HepG2 (cell line): ENCODE measurements around the gene VKORC1. TPM values are rescaled to one million over a fixed set of nuclear protein-coding genes. Genes with fewer than 3 reads are reported as not detected.

ENCODE experiments used
- GTF3A ChIP-seq: sonication (generic); formaldehyde crosslinking; conservative IDR thresholded peaks from 2 replicates; pipeline ENCODE4 v1.4.0; 2020; ENCODE audit warnings: mild to moderate bottlenecking, missing genetic modification reagents
- HOXA9 ChIP-seq: sonication (generic); formaldehyde crosslinking; IDR thresholded peaks from 2 replicates; pipeline ENCODE4 v1.8.1; 2022; ENCODE audit warnings: missing genetic modification reagents, mild to moderate bottlenecking, moderate library complexity, borderline replicate concordance
- MLLT10 ChIP-seq: sonication (generic); formaldehyde crosslinking; IDR thresholded peaks from 2 replicates; pipeline ENCODE4 v1.4.0; 2020; ENCODE audit warnings: missing genetic modification reagents
- NFAT5 ChIP-seq: sonication (generic); formaldehyde crosslinking; IDR thresholded peaks from 2 replicates; pipeline ENCODE4 v1.4.0; 2020; ENCODE audit warnings: missing genetic modification reagents
- NR2F2 ChIP-seq: IDR thresholded peaks from 2 replicates; pipeline ENCODE4 v1.6.1; 2012; ENCODE audit warnings: low read depth, inconsistent platforms, borderline replicate concordance
- RFX5 ChIP-seq: IDR thresholded peaks from 2 replicates; pipeline ENCODE4 v1.6.1; 2011; ENCODE audit warnings: low read depth, low read length, improper control_type of control experiment
- TBL1XR1 ChIP-seq: fragments of 150-350 bp; IDR thresholded peaks from 2 replicates; pipeline ENCODE4 v1.6.1; 2014; ENCODE audit warnings: borderline replicate concordance, low read length; ENCODE audit not compliant: partially characterized antibody
- ZFP36L2 ChIP-seq: sonication (generic); formaldehyde crosslinking; IDR thresholded peaks from 2 replicates; pipeline ENCODE4 v1.4.0; 2020; ENCODE audit warnings: missing genetic modification reagents
- ZFP37 ChIP-seq: sonication (generic); formaldehyde crosslinking; IDR thresholded peaks from 2 replicates; pipeline ENCODE4 v1.4.0; 2020; ENCODE audit warnings: missing genetic modification reagents, borderline replicate concordance
- ZNF768 ChIP-seq: sonication (generic); formaldehyde crosslinking; IDR thresholded peaks from 2 replicates; pipeline ENCODE4 v1.4.0; 2020; ENCODE audit warnings: missing genetic modification reagents
- ZNF770 ChIP-seq: sonication (generic); formaldehyde crosslinking; IDR thresholded peaks from 2 replicates; pipeline ENCODE4 v1.5.0; 2020; ENCODE audit warnings: mild to moderate bottlenecking, missing genetic modification reagents
- polyA plus RNA-seq, 8 experiments: library from polyadenylated mRNA; depleted of rRNA in 3 of 8; stranded (reverse) in 7 of 8; unstranded in 1 of 8; fragments of >200 nt; fragmentation: Illumina TruSeq in 4 of 8; extraction: Trizol in 4 of 8; gene quantifications; 2 replicates each; pipeline versions ENCODE4 v1.2.1 to v1.2.3, GENCODE V29; 2011 to 2016; ENCODE audit warnings: low read depth in 4 of 8, missing spikeins in 1 of 8, mixed read lengths in 1 of 8; ENCODE audit not compliant: insufficient read depth in 1 of 8
- total RNA-seq, 5 experiments: library from RNA; depleted of rRNA; stranded (reverse); fragments of >200 nt; fragmentation: Illumina TruSeq; extraction: Trizol; gene quantifications; 2 replicates each; pipeline ENCODE4 v1.2.3, GENCODE V29; 2016; ENCODE audit warnings: low read depth in 1 of 5
- TF ChIP-seq, protein P1 (sequence below): sonication (generic); formaldehyde crosslinking; IDR thresholded peaks from one replicate; pipeline ENCODE4 v1.5.1; 2020; ENCODE audit warnings: mild to moderate bottlenecking, missing genetic modification reagents; ENCODE audit errors: not compliant biosample characterization

Gene VKORC1
- total and polyA plus RNA-seq, 2 of the 13 experiments (the other 11 are each of a cell fraction or from before 2014, with no cell fraction given): 141 to 615 TPM

DNA sequence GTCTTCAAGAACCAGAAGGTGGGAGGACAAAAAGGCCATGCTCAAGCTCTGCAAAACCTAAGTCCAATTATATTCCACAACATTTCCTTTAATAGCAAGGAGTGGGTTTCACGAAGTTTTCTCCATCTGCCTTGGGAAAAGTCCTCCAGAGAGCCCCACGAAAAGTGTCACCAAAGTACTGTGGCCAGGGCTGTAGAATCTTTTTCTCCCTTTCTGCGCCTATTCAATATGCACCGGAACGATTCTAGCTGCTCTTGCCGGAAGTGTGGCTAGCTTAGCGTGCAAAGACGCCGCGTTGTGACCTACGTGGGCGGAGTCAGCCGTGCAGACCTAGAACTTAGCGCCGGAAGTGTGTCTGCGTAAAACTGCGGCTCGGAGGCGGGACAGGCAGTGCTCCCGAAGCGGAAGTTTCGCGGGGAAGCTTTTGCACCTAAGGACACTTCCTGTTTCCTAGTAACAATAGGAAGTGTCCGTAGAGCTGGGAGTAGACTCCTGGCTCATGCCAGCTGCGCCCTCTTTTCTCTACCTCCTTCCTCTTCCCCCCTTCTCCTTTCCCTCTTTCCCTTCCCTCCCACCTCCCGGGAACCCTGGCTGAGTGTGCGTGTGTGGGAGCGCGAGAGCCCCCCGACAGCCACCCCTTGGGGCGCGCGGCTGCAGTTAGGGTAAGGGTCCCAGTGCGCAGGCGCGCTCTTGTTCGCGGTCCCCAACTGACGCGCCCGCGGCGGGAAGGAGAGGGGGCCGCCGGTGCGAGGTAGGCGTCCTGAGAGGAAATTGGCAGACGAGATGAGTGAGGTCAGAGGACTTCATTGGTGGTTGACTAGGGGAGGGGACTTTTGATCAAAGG, 20.4 kb downstream of the VKORC1 start, which contains the start of the genes ZNF646 and ZNF668 (continued):
- TF ChIP-seq NFAT5 (CRISPR knock-in tag) (0 out of 2 replicates have a peak, but pooled peaks have one; percentile 13), ZNF768 (CRISPR knock-in tag) (peak; percentile 49; the same call in 1 of the 2 replicates), ZNF770 (CRISPR knock-in tag) (peak; percentile 53), RFX5 (no peak), HOXA9 (CRISPR knock-in tag) (peak; percentile 30; the same call in 1 of the 2 replicates), TBL1XR1 (peak; percentile 45), ZFP36L2 (CRISPR knock-in tag) (no peak), GTF3A (CRISPR knock-in tag) (0 out of 2 replicates have a peak, but pooled peaks have one; percentile 73), MLLT10 (CRISPR knock-in tag) (no peak), NR2F2 (no peak), ZFP37 (peak; percentile 65; the same call in 1 of the 2 replicates)
- TF ChIP-seq, protein P1, sequence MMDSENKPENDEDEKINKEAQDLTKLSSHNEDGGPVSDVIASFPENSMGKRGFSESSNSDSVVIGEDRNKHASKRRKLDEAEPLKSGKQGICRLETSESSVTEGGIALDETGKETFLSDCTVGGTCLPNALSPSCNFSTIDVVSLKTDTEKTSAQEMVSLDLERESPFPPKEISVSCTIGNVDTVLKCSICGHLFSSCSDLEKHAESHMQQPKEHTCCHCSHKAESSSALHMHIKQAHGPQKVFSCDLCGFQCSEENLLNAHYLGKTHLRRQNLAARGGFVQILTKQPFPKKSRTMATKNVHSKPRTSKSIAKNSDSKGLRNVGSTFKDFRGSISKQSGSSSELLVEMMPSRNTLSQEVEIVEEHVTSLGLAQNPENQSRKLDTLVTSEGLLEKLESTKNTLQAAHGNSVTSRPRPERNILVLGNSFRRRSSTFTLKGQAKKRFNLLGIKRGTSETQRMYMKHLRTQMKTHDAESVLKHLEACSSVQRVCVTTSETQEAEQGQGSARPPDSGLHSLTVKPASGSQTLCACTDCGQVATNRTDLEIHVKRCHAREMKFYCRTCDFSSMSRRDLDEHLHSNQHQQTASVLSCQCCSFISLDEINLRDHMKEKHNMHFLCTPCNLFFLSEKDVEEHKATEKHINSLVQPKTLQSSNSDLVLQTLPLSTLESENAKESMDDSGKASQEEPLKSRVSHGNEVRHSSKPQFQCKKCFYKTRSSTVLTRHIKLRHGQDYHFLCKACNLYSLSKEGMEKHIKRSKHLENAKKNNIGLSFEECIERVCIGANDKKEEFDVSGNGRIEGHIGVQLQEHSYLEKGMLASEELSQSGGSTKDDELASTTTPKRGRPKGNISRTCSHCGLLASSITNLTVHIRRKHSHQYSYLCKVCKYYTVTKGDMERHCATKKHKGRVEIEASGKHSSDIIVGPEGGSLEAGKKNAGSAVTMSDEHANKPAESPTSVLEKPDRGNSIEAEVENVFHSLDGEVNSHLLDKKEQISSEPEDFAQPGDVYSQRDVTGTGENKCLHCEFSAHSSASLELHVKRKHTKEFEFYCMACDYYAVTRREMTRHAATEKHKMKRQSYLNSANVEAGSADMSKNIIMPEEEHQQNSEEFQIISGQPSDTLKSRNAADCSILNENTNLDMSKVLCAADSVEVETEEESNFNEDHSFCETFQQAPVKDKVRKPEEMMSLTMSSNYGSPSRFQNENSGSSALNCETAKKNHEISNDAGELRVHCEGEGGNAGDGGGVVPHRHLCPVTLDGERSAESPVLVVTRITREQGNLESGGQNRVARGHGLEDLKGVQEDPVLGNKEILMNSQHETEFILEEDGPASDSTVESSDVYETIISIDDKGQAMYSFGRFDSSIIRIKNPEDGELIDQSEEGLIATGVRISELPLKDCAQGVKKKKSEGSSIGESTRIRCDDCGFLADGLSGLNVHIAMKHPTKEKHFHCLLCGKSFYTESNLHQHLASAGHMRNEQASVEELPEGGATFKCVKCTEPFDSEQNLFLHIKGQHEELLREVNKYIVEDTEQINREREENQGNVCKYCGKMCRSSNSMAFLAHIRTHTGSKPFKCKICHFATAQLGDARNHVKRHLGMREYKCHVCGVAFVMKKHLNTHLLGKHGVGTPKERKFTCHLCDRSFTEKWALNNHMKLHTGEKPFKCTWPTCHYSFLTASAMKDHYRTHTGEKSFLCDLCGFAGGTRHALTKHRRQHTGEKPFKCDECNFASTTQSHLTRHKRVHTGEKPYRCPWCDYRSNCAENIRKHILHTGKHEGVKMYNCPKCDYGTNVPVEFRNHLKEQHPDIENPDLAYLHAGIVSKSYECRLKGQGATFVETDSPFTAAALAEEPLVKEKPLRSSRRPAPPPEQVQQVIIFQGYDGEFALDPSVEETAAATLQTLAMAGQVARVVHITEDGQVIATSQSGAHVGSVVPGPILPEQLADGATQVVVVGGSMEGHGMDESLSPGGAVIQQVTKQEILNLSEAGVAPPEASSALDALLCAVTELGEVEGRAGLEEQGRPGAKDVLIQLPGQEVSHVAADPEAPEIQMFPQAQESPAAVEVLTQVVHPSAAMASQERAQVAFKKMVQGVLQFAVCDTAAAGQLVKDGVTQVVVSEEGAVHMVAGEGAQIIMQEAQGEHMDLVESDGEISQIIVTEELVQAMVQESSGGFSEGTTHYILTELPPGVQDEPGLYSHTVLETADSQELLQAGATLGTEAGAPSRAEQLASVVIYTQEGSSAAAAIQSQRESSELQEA (CRISPR knock-in tag): no peak
